Coronary artery (tissue), 2 donors: Measurements from ENCODE around the gene PRSS8.
"Not testable (repeated sequence)": the region's sequence is repeated elsewhere in the genome, so short reads cannot be mapped to it uniquely, and the experiment has no call there.

Experiments used
- DNase-seq: peaks from one replicate; pipeline ENCODE4 v3.0.0-alpha.2; 2017; ENCODE audit warnings: low spot score
- H3K27ac ChIP-seq, 2 donors: fragments of 200-600 bp; sonication (generic); one replicate each; pipeline ENCODE4 v1.5.1; 2016 to 2019
- H3K4me3 ChIP-seq: fragments of 200-600 bp; sonication (generic); 2 replicates; pipeline ENCODE4 v1.5.1; 2016; ENCODE audit warnings: mild to moderate bottlenecking, moderate library complexity
- CTCF ChIP-seq: fragments of 200-600 bp; sonication (generic); IDR thresholded peaks from one replicate; pipeline ENCODE4 v1.5.1; 2019; ENCODE audit warnings: antibody characterized with exemption

The PRSS8 gene

GRCh38 chr16:31143011-31143693, 7.6 kb upstream of the PRSS8 start:
- Histone ChIP-seq H3K4me3 (peak overlapping the region; percentile 80), H3K27ac (peak overlapping the region in 1 of 2 donors; percentile 90)
- no peak for TF ChIP-seq CTCF
- DNase-seq = no peak

GRCh38 chr16:31142109-31143010, 6.8 kb upstream of the PRSS8 start:
- Histone ChIP-seq H3K4me3 (peak overlapping the region; percentile 80), H3K27ac (peak overlapping the region; percentile 57 to 90)
- TF ChIP-seq CTCF = peak; percentile 99
- DNase-seq = peak; percentile 100

GRCh38 chr16:31141489-31142108, 6.1 kb upstream of the PRSS8 start:
- no peak for DNase-seq
- Histone ChIP-seq H3K4me3 (peak overlapping the region; percentile 80), H3K27ac (peak overlapping the region; percentile 57 to 90)
- no peak for TF ChIP-seq CTCF

- Histone ChIP-seq H3K27ac (peak overlapping the region; percentile 57 to 90), H3K4me3 (peak overlapping the region; percentile 80)
- not testable (repeated sequence) for DNase-seq
These were observed 5.5 kb upstream of the PRSS8 start for GRCh38 chr16:31141071-31141469.

- DNase-seq = peak; percentile 81
- TF ChIP-seq CTCF = no peak
- peak overlapping the region in 1 of 2 donors; percentile 58 for H3K27ac ChIP-seq
- H3K4me3 ChIP-seq = peak overlapping the region; percentile 44
These were observed 3.4 kb upstream of the PRSS8 start for GRCh38 chr16:31138621-31139578.

- H3K27ac ChIP-seq, H3K4me3 ChIP-seq, DNase-seq: not testable (repeated sequence)
These were observed 1.4 kb upstream of the PRSS8 start for GRCh38 chr16:31136822-31137499.

GRCh38 chr16:31136287-31136662, 748 bp upstream of the PRSS8 start:
- H3K27ac ChIP-seq = no peak overlapping the region
- TF ChIP-seq CTCF = no peak
- H3K4me3 ChIP-seq = no peak overlapping the region
- no peak for DNase-seq
